Esophagus muscularis mucosa (tissue), 4 donors: Measurements from ENCODE around the gene CXCL5. TPM values are rescaled to one million over a fixed set of nuclear protein-coding genes. Genes with fewer than 3 reads are reported as not detected.

ENCODE experiments used
- DNase-seq: peaks from one replicate; pipeline ENCODE4 v3.0.0-alpha.2; 2017; ENCODE audit errors: extremely low spot score
- H3K27ac ChIP-seq, 4 donors: fragments of 200-600 bp; sonication (generic); replicated peaks in 1 of 4; 1 replicate in 3 of 4; 2 replicates in 1 of 4; pipeline ENCODE4 v1.5.1; 2016 to 2019; ENCODE audit warnings: mild to moderate bottlenecking in 1 of 4
- H3K27me3 ChIP-seq, 4 donors: fragments of 200-600 bp; sonication (generic); one replicate each; pipeline versions ENCODE4 v1.5.1 to v1.6.0; 2016 to 2019
- H3K36me3 ChIP-seq, 4 donors: fragments of 200-600 bp; sonication (generic); one replicate each; pipeline ENCODE4 v1.5.1; 2016 to 2019
- H3K4me1 ChIP-seq, 4 donors: fragments of 200-600 bp; sonication (generic); one replicate each; pipeline ENCODE4 v1.5.1; 2016 to 2019
- H3K4me3 ChIP-seq, 4 donors: fragments of 200-600 bp; sonication (generic); 1 replicate in 2 of 4; 2 replicates in 2 of 4; pipeline ENCODE4 v1.5.1; 2016 to 2019; ENCODE audit warnings: mild to moderate bottlenecking in 4 of 4, moderate library complexity in 1 of 4
- H3K9me3 ChIP-seq, 4 donors: fragments of 200-600 bp; sonication (generic); 1 replicate in 3 of 4; 2 replicates in 1 of 4; pipeline ENCODE4 v1.5.1; 2016 to 2019
- EP300 ChIP-seq: sonication (generic); formaldehyde crosslinking; IDR thresholded peaks from one replicate; pipeline ENCODE4 v1.6.1; 2017; ENCODE audit warnings: antibody characterized with exemption
- POLR2A ChIP-seq: fragments of 450-650 bp; IDR thresholded peaks from one replicate; pipeline ENCODE4 v1.6.1; 2017; ENCODE audit warnings: antibody characterized with exemption, moderate library complexity, mild to moderate bottlenecking, low read depth
- POLR2AphosphoS5 ChIP-seq, 2 donors: sonication (generic); formaldehyde crosslinking; IDR thresholded peaks; one replicate each; pipeline ENCODE4 v1.6.1; 2017; ENCODE audit warnings: antibody characterized with exemption in 2 of 2
- WGBS: methylation state at CpG from one replicate; pipeline ENCODE4 v1.1.5; 2018; 5-methylcytosine and 5-hydroxymethylcytosine counted together
- intact Hi-C: fragments of 100-400 bp; cut with DNase I; formaldehyde crosslinking; loops from one replicate; pipeline ENCODE4 v1.15.1; 2023
- total RNA-seq, 4 donors: library from RNA; depleted of rRNA; stranded (reverse); fragments of >200 nt; gene quantifications; one replicate each; pipeline versions ENCODE4 v1.1.0 to v1.2.1, GENCODE V29; 2016
- TF ChIP-seq, protein P1 (sequence below), 3 experiments: fragments of 200-600 bp in 2 of 3; fragments of 450-650 bp in 1 of 3; sonication (generic) in 2 of 3; IDR thresholded peaks; one replicate each; pipeline ENCODE4 v1.5.1; 2017 to 2019; ENCODE audit warnings: antibody characterized with exemption in 3 of 3, mild to moderate bottlenecking in 2 of 3, moderate library complexity in 1 of 3

The CXCL5 gene
- total RNA-seq, 4 donors from 2014 or later: 0.17 TPM; not detected in 3

DNA sequence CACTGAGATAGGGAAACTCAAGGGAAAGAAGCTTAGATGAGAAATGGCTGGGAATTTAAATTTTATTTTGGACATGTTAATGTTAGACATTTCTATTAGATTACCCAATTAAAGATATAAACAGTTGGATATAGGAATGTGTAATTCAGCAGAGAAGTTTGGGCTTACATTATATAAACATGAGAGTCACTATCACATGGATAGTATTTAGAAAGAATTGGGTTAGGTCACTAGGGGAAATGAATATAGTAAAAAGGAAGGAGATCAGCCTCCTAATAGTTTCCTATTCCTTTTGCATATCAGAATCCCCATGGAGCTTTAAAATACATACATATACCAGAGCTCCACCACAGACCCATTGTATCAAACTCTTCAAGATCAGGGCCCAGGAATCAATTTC lies 19.6 kb upstream of the CXCL5 start:
- Histone ChIP-seq H3K4me3 (no peak overlapping the region), H3K9me3 (no peaks in the 10 kb centered on the region), H3K36me3 (no peaks in the 10 kb centered on the region), H3K27me3 (no peaks in the 10 kb centered on the region), H3K4me1 (no peaks in the 10 kb centered on the region), H3K27ac (no peak overlapping the region)
- no peak for DNase-seq
- intact Hi-C loops: no loop called here
- TF ChIP-seq POLR2A (no peak), POLR2AphosphoS5 (IDR thresholded peaks at IDR 0.05) (no peak), EP300 (no peak)
- TF ChIP-seq, protein P1, sequence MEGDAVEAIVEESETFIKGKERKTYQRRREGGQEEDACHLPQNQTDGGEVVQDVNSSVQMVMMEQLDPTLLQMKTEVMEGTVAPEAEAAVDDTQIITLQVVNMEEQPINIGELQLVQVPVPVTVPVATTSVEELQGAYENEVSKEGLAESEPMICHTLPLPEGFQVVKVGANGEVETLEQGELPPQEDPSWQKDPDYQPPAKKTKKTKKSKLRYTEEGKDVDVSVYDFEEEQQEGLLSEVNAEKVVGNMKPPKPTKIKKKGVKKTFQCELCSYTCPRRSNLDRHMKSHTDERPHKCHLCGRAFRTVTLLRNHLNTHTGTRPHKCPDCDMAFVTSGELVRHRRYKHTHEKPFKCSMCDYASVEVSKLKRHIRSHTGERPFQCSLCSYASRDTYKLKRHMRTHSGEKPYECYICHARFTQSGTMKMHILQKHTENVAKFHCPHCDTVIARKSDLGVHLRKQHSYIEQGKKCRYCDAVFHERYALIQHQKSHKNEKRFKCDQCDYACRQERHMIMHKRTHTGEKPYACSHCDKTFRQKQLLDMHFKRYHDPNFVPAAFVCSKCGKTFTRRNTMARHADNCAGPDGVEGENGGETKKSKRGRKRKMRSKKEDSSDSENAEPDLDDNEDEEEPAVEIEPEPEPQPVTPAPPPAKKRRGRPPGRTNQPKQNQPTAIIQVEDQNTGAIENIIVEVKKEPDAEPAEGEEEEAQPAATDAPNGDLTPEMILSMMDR (IDR thresholded peaks at IDR 0.05): no peak

DNA sequence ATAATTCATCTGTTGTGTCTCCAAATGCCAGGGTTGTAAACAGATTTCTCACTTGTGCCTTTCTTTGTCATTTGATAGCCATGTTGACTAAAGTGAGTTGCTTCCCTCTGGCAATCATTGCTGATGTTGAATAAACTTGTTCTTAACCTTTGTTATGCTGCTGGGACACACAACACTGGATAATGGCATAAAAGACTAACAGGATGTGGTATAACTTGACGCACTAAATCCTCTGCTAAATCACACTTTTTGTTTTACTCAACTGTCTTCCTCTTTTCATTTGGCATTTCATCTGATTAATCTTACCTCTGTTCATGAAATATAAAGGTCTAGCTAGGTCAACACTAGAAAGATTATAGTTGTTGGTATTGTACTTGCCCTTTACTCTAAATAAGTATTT lies 17.6 kb upstream of the CXCL5 start:
- Histone ChIP-seq H3K4me3 (no peak overlapping the region), H3K27me3 (no peaks in the 10 kb centered on the region), H3K4me1 (no peaks in the 10 kb centered on the region), H3K27ac (no peak overlapping the region), H3K9me3 (no peaks in the 10 kb centered on the region), H3K36me3 (no peaks in the 10 kb centered on the region)
- WGBS: 39% methylated on average over 1 of the region's 1 CpG
- TF ChIP-seq, protein P1 (IDR thresholded peaks at IDR 0.05): no peak
- TF ChIP-seq EP300: no peak
- TF ChIP-seq POLR2AphosphoS5 (IDR thresholded peaks at IDR 0.05): no peak
- TF ChIP-seq POLR2A: no peak
- intact Hi-C loops: no loop called here
- DNase-seq: no peak

DNA sequence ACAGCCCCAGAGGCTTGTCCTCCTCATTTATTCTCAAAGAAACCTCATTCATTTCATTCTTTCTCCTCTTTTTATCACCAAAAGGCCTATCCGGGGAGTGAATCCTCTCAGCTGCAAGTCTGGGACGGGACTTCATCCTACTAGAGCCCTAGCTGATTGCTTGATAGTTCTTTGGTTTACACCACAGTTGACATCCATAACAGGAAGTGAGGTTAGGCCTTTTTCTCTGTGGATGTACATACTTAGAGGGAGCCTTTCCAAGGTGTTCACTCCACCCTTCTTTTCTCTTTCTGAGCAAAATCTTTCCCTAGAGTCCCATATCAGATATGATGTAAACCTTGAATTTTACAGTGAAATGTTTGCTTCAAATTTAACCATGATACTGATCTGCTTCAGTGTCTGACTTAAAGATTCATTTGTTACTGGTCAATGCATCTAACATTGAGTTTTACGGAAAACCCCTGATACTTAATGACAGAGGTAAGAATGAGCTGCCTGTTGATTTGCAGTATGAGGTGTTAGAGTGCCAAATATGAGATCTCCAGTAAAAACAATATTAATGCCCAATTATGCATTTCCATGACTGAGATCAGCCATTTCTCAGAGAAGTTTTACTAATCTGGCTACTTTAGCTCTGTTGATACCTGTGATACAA lies 16.8 kb upstream of the CXCL5 start:
- no peak for DNase-seq
- Histone ChIP-seq H3K9me3 (no peaks in the 10 kb centered on the region), H3K4me3 (no peak overlapping the region), H3K4me1 (no peaks in the 10 kb centered on the region), H3K36me3 (no peaks in the 10 kb centered on the region), H3K27ac (no peak overlapping the region), H3K27me3 (no peaks in the 10 kb centered on the region)
- WGBS: 88% methylated on average over 3 of the region's 3 CpGs
- intact Hi-C loops: no loop called here
- TF ChIP-seq, protein P1 (IDR thresholded peaks at IDR 0.05): no peak
- TF ChIP-seq EP300: no peak
- no peak for TF ChIP-seq POLR2AphosphoS5 (IDR thresholded peaks at IDR 0.05)
- no peak for TF ChIP-seq POLR2A

DNA sequence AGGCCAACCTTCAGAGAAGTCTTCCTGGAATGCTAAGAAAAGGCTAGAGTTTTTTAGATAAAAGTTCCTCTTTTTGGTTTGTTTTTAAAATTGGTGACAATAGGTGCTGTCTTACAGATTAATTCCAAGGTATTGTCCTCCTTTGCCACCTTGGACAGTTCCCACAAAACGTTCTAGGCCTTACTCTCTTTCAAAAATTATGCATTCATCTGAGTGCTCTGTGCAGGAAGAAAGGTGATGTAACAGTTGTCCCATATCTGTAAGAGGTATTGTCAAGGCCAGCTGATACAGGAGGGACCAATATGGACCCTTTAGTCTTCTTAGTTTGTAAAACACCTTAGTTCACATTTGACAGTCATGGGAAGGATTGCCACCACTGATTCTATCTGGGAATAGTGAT lies 15.9 kb upstream of the CXCL5 start:
- Histone ChIP-seq H3K27ac (no peak overlapping the region), H3K4me3 (no peak overlapping the region), H3K36me3 (no peaks in the 10 kb centered on the region), H3K27me3 (no peaks in the 10 kb centered on the region), H3K9me3 (no peaks in the 10 kb centered on the region), H3K4me1 (no peaks in the 10 kb centered on the region)
- TF ChIP-seq POLR2AphosphoS5 (IDR thresholded peaks at IDR 0.05) (no peak), EP300 (no peak), POLR2A (no peak)
- TF ChIP-seq, protein P1 (IDR thresholded peaks at IDR 0.05): no peak
- DNase-seq: no peak
- 27% methylated on average over 1 of the region's 1 CpG for WGBS
- intact Hi-C loops: no loop called here

DNA sequence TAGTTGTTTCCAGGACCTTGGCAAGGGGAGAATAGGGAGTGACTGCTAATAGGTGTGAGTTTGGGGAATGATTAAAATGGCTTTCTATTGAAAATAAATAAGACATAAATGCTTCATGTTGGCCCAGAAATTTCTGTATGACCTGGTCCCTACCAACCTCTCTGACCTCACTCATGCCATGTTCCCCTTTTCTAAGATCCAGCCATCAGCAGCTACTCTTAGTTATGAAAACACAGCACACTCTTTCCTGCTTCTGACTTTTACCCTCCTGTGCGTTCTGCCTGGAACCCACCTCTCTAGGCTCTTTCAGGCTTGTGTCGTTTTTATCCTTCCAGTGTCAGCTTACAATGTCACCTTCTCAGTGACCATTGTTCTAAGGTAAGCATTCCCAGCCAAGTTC lies 14.8 kb upstream of the CXCL5 start:
- Histone ChIP-seq H3K27ac (no peak overlapping the region), H3K4me3 (no peak overlapping the region), H3K9me3 (no peaks in the 10 kb centered on the region), H3K36me3 (no peaks in the 10 kb centered on the region), H3K27me3 (no peaks in the 10 kb centered on the region), H3K4me1 (no peaks in the 10 kb centered on the region)
- intact Hi-C loops: no loop called here
- WGBS: 70% methylated on average over 2 of the region's 2 CpGs
- no peak for TF ChIP-seq POLR2A
- TF ChIP-seq EP300: no peak
- TF ChIP-seq POLR2AphosphoS5 (IDR thresholded peaks at IDR 0.05): no peak
- TF ChIP-seq, protein P1 (IDR thresholded peaks at IDR 0.05): no peak
- no peak for DNase-seq
